Liver (tissue), 2 donors: ENCODE measurements around the gene EPHA6.

Experiments
- JUND ChIP-seq, 2 donors: IDR thresholded peaks; 2 replicates each; pipeline ENCODE4 v1.6.1; 2016; ENCODE audit warnings: antibody characterized with exemption in 2 of 2
- TAF1 ChIP-seq: conservative IDR thresholded peaks from 2 replicates; pipeline ENCODE4 v1.6.1; 2016; ENCODE audit warnings: antibody characterized with exemption, mild to moderate bottlenecking
- donor health status: healthy.

DNA sequence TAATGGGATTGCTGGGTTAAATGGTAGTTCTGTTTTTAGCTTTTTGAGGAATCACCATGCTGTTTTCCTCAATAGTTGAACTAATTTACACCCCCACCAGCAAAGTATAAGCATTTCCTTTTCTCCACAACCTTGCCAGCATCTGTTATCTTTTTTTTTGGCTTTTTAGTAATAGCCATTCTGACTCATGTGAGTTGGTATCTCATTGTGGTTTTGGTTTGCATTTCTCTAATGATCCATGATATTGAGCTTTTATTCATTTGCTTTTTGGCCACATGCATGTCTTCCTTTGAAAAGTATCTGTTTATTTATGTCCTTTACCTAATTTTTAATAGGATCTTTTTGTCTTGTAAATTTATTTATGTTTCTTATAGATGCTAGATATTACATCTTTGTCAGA is 288.2 kb downstream of the EPHA6 start:
- TF ChIP-seq TAF1, result no peak
- no peak for TF ChIP-seq JUND (IDR thresholded peaks at IDR 0.05)
